Stimulated activated CD4-positive, alpha-beta T cell treated with anti-CD3 and anti-CD28 coated beads, Interleukin-12 subunit alpha, Interleukin-12 subunit beta, amount 100 ng/mL, for 24 hours (primary cell): ENCODE data around the gene SLC44A4.
"Not testable (repeated sequence)": the region's sequence is repeated elsewhere in the genome, so short reads cannot be mapped to it uniquely, and the experiment has no call there.

Experiments
- DNase-seq, 2 experiments: peaks; one replicate each; pipeline ENCODE4 v3.0.0-alpha.2; 2020; ENCODE audit warnings: low read depth in 2 of 2

Gene SLC44A4

GRCh38 chr6:31829633-31830283 is 49.0 kb downstream of the SLC44A4 start:
- no peak for DNase-seq

- peak; percentile 87 to 94 for DNase-seq
These were observed 51.3 kb downstream of the SLC44A4 start, which contains the start of gene HSPA1B for GRCh38 chr6:31827286-31828079. HSPA1B (plus strand) TSS chr6:31827738; CDS start chr6:31827951, 213 bp downstream.

GRCh38 chr6:31826793-31827285 is 52.0 kb downstream of the SLC44A4 start:
- DNase-seq, result no peak

- DNase-seq, result no peak
These were observed 53.2 kb downstream of the SLC44A4 start for GRCh38 chr6:31825553-31825952.

GRCh38 chr6:31823592-31824196 is 55.1 kb downstream of the SLC44A4 start:
- DNase-seq, result not testable (repeated sequence)

- DNase-seq, result peak in 1 of 2 experiments; percentile 50
These were observed 56.6 kb downstream of the SLC44A4 start for GRCh38 chr6:31822036-31822821.

GRCh38 chr6:31821301-31822035 is 57.3 kb downstream of the SLC44A4 start:
- DNase-seq, result peak in 1 of 2 experiments; percentile 72

- DNase-seq, result not testable (repeated sequence)
These were observed 58.4 kb downstream of the SLC44A4 start for GRCh38 chr6:31820399-31820798.

GRCh38 chr6:31819871-31820299 is 58.9 kb downstream of the SLC44A4 start:
- DNase-seq, result no peak

GRCh38 chr6:31817929-31818511 is 60.8 kb downstream of the SLC44A4 start:
- not testable (repeated sequence) for DNase-seq

- DNase-seq, result not testable (repeated sequence)
These were observed 61.5 kb downstream of the SLC44A4 start for GRCh38 chr6:31817133-31817928.

- DNase-seq, result peak in 1 of 2 experiments; percentile 63
These were observed 63.6 kb downstream of the SLC44A4 start, which contains the start of the genes HSPA1A and HSPA1L for GRCh38 chr6:31815025-31815838. HSPA1A (plus strand) TSS chr6:31815543; CDS start chr6:31815757, 214 bp downstream. HSPA1L (minus strand) TSS chr6:31815283; CDS start chr6:31811972, 3,311 bp downstream.

- DNase-seq, result peak in 1 of 2 experiments; percentile 70
These were observed 64.1 kb downstream of the SLC44A4 start for GRCh38 chr6:31814677-31815024.

- DNase-seq, result no peak
These were observed 65.3 kb downstream of the SLC44A4 start for GRCh38 chr6:31813465-31813849.
